NCI-H226 (cell line): ENCODE measurements around the gene YBX2.
A peak's percentile ranks its signal among the peaks of the same experiment; 100 is the strongest.
"Not testable (repeated sequence)": the region's sequence is repeated elsewhere in the genome, so short reads cannot be mapped to it uniquely, and the experiment has no call there.

Source experiments
- DNase-seq: peaks from one replicate; pipeline ENCODE4 v3.0.0-alpha.2; 2015

YBX2 gene

GRCh38 chr17:7294614-7295153 lies at the start of gene YBX2:
YBX2 (minus strand) TSS chr17:7294639; CDS start chr17:7294500, 139 bp downstream.
- DNase-seq, result no peak

DNA sequence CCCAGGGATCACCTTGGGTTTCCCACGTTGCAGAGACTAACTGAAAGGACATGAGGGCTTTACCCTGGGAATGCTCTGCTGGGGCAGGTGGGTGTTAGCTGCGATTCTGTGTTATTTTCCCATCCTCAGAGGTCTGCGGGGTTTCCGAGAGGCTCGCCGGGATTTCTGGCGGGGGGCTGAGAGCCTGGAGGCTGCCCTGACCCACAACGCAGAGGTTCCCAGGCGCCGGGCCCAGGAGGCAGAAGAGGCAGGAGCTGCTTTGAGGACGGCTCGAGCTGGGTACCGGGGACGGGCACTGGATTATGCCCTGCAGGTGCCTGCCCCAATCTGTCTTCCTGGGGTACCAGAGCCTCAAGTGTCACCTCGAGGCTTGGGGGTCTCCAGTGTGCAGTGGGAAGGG lies 48.8 kb upstream of the YBX2 start:
- no peak for DNase-seq

DNA sequence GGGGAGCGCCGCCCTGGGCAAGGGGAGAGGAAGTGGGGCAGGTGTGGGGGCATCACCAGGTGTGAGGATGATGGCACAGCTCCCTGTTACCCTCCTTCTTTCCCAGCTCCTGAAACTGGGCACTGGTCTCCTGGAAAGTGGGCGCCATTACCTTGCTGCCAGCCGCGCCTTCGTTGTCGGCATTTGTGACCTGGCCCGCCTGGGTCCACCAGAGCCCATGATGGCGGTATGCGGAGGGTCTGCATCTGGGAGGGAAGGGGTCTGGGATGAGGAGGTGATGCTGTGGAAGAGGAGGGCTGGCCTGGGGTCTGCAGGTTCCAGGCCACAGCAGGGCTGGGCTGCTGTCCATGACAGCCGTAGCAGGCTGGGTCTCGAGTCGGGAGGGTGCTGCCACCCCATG lies 47.4 kb upstream of the YBX2 start:
- DNase-seq, result no peak

DNA sequence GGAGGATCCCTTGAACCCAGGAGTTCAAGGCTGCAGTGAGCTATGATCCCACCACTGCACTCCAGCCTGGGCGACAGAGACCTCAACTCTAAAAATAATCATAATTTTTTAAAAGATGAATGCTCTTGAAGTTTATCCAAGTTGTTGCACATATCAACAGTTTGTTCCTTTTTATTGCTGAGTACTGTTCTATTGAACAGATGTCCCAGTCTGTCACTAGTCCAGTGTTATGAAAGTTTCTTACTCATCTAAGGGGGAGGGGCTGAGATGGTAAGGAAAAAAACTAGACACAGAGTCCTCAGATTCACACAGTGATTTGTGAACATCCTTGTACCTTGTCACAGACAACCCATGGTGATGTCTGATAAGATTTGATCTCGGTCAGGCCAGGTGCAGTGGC lies 45.7 kb upstream of the YBX2 start:
- no peak for DNase-seq

- DNase-seq, result not testable (repeated sequence)
Observed at GRCh38 chr17:7337600-7337999, 43.2 kb upstream of the YBX2 start.

DNA sequence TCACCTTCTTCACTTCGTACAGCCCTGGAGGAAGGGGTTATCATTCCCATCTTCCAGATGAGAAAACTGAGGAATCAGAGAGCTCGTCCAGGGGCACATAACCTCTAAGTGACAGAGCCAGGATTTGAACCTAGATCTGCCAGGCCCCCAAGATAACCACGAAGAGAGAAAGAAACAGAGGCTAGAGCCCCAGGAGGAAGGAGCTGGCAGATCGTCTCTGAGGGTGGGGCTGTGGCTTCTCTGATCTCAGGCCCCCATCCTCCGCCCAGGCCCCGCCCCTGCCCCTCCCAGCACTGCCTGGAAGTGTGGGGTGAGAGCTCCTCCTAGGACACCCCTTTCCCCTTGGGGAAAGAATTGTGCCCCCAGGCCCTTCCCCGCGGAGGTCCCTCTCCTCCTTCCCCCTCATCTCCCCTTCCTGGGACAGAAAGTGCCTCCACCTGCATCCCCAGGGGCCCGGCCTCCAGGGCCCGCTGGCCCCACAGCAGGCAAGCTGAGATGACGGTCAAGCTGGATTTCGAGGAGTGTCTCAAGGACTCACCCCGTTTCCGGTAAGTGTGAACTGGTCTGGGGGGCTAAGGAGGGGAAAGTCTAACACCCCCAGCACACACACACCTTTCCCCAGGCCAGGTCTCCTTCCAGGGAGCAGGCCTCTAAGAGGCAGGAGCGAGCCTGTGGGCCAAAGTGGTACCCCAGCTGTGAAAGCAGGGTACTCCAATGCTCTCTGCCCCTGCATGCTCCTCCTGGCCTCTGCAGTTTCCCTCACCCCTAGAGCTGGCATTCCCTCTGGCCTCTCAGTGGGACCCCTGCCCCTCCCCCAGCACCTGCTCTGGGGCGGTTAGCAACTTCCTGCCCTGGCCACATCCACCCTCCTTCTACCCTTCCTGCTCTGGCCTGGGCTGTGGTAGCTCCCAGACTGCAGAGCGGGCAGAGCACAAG lies 42.1 kb upstream of the YBX2 start, which contains the start of gene ACAP1:
ACAP1 (plus strand) TSS at position 290 of the 936 bp plus-strand sequence; CDS start at position 496, 206 bp downstream.
- DNase-seq, result no peak

DNA sequence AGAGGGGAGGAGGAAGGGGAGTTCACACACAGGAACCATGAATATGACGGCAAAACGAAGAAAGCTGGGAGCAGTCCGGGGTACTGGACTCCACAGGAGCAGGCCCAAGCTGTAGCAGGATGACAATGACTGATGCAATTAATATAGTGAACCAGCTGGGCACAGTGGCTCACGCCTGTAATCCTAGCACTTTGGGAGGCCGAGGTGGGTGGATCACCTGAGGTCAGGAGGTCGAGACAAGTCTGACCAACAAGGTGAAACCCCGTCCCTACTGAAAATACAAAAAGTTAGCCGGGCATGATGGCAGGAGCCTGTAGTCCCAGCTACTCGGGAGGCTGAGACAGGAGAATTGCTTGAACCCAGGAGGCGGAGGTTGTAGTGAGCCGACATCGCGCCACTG lies 41.3 kb upstream of the YBX2 start:
- DNase-seq, result not testable (repeated sequence)

DNA sequence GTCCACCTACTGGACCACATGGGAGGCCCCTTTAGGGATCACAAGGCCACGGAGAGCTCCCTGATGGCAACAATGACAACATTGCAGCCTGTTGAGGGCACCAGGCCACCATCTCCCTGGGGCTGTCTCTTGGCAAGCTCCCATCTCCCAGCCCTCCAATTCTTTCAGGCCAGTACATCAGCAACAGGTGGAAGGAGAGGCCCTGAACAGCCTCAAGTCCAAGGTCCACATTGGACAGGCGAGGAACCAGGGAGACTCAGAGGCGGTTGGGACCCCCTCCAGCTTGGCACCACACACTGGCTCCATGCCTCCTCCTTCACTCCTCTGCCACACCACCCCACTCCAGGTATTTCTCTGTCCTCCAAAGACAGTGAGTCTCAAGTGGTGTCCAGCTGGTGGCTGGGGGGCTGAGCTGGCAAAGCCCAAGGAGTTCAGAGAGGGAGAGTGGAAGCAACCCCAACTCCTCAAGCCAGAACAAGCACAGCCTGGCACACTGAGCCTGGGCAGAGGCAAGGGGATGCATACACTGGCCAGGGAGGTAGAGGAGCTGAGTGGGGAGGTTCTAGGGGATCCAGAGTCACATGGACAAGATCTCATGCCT lies 40.6 kb upstream of the YBX2 start:
- no peak for DNase-seq

GRCh38 chr17:7332600-7333069 lies 38.2 kb upstream of the YBX2 start:
- DNase-seq, result not testable (repeated sequence)

DNA sequence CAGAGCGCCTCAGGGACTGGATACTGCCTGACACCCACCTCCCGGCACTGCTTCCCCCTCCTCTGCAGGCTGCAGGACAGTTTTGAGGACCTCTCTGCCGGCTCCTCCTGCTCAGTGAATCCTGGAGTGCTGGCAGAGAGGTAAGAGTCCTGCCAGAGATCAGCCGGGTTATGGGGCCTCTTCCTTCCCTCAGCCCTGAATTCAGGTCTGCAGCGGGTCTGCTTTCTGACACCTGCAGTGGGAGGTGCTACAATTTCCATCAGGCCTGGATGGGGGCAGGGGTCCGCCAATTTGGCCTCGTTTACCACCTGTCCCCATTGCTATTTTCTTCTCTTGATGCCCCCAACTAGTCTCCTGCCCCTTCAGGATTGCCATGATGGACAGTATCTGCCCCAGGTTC lies 37.7 kb upstream of the YBX2 start:
- DNase-seq, result no peak

GRCh38 chr17:7330638-7331015 lies 36.2 kb upstream of the YBX2 start:
- no peak for DNase-seq

- peak; percentile 72 for DNase-seq
Observed at GRCh38 chr17:7329997-7330637, 35.7 kb upstream of the YBX2 start.

DNA sequence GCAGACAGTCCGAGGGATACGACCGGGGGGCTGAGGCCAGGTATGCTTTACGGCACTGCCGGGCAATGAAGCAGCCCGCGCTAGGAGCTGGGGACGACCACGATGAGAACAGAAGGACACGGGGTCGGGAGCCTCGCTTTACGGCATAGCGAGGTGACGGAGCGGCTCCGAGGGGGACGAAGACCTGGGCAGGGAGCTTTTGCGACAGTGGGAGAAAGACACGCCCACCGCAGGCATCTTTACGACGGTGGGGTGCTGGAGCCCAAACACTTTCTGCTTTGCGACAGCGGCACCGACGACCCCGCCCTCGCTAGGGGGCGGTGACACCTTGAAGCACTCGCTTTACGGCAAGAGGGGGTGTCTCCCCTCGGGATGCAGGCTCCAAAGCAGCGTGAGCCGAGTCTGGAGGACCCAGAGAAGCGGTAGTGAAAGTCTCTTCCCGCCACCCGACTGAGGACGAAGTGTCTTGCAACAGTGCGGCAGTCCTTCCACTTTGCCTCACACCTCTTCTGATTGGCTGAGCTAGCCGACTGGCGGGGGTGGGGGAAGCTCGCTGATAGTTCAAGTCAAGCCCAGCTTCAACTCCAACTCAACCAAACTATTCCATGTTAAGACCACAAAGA lies 35.0 kb upstream of the YBX2 start:
- DNase-seq, result peak; percentile 99

- no peak for DNase-seq
Observed at GRCh38 chr17:7328840-7329373, 34.5 kb upstream of the YBX2 start, which contains the start of gene NEURL4. NEURL4 (minus strand) TSS chr17:7329335; CDS start chr17:7329312, 23 bp downstream.

DNA sequence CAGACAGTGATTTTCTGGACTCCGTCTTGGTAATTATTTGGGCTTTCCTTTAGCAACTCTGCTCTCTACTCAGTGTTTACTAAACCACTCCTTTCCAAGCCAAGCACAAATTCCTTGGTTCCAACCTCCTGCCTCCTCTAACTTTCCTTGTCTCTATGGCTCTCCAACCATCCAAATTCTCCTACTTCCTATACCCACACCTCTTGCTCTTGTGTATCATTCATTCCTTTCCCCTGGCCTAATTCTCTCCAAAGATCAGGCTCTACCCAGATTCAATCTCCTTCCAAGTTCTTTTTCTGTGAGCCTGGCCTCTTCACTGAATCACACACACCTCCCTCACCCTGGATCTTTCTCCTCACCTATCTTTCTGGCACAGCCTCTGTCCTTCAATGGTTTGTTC lies 33.6 kb upstream of the YBX2 start:
- no peak for DNase-seq

- no peak for DNase-seq
Observed at GRCh38 chr17:7327501-7327900, 33.1 kb upstream of the YBX2 start.

GRCh38 chr17:7327056-7327455 lies 32.6 kb upstream of the YBX2 start:
- no peak for DNase-seq

GRCh38 chr17:7326186-7326585 lies 31.7 kb upstream of the YBX2 start:
- DNase-seq, result no peak

DNA sequence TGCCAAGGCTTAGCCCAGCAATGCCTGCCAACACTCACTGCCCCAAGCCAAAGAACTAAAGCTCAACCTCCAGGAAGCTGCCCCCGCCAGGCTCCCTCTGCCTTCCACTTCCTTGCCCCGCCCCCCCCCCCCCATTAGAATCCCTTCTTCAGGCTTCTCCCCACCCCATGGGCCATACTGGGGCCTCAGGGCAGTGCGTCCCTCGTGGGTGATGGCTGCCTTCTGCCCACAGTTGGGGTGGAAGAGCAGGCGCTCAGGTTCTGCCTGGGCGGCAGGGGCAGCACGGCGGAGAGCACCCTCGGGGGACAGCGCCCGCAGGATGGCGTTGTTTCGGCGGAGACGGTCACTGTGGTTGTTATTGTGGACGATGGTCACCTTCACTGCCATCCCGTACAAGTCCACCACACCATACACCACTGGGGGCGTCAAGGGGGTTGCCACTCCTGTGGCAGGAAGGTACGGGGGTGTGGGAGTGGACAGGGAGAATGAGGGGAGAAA lies 30.6 kb upstream of the YBX2 start:
- DNase-seq, result no peak

GRCh38 chr17:7324438-7324779 lies 30.0 kb upstream of the YBX2 start:
- no peak for DNase-seq

- DNase-seq, result no peak
Observed at GRCh38 chr17:7323731-7324437, 29.4 kb upstream of the YBX2 start.
